GM18508 (cell line): ENCODE data around the gene C10orf95.

ENCODE experiments used
- ATAC-seq: cut with Tn5 transposase; IDR thresholded peaks from one replicate; pipeline ENCODE4 v1.9.1; 2021; ENCODE audit warnings: moderate number of reproducible peaks; ENCODE audit not compliant: insufficient read depth, unreplicated experiment

Gene C10orf95

DNA sequence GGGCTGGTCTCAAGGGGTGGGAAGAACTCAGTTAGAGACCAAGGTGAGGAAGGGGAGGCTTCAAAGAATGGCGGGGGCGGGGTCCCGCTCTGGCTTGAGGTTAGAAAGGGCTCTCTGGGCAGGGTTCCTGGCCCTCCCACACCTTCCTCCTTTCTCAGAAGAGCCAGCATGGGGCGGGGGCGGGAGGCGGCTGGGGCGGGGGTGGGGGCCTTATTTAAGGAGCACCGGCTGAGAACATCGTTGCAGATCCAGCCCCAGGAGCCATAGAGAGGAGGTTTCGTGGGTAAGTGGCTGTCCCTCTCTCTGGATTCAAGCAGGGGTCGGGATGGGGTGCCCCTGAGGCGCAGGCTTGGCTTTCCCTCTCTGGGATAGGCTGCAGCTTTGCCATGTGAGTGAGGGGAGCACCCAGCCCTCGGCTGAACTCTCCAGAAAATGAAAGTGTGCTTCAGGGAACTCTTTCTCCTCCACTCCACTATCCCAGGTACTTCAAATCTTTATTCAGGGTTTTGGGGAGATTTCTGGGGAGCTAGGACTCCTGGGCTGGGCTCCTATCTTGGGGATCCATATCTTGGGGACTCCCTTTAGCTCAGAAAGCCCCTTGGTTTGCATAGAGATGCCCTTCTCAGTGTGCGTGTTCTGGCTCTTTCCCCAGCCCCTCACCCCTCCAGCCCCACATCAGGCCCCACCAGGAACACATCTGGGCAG lies 15.7 kb downstream of the C10orf95 start:
- ATAC-seq = no peak

DNA sequence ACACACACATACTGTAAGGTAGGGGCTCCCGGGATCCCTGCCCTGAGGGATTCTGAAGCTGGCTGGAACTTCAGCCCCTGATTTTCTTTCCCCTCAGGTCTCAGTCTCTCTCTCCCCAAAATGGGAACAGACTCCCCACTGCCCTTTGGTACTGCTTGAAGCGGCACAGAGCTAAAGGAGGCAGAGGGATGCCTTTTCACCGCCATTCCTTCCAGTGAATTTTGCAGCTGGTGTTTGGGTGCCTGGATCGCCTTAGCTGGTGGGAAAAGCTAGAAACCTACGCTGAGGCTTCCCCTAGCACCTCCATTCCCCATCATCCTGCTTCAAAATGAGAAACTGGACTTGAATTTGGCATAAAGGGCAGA lies 16.2 kb downstream of the C10orf95 start:
- no peak for ATAC-seq

DNA sequence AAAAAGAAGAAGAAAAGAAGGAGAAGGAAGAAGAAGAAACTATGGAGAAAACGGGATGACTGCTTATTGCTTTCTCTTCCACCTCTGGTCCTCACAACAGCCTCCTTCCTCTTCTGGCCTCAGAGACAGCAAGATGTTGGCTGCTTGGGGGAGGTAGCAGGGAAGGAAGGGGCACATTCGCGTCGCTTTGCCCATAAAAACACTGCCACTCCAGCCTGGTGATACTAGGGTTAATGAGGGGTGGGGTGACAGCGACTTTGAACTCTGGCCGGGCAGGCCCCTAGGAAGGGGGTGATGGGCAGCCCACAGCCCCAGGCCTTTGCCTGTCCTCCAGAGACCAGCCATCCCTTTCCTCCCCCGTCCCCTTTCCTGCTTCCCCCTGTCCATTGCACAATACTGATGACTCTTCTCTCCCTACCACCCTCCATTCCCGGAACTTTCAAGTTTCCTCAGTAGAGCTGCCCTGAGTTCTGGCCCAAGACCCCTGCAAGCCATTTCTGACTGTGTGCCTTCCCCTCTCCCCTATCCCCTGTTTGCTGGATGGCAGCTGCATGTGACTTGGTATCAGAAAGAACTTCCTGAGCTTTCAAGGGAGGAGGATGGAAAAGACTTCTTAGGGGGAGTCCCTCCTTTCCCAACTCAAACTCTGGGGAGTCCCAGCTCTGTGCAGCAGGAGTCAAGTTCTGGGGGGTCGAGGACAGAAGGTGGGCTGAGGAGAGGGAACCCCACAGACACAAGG lies 16.8 kb downstream of the C10orf95 start:
- ATAC-seq = no peak

DNA sequence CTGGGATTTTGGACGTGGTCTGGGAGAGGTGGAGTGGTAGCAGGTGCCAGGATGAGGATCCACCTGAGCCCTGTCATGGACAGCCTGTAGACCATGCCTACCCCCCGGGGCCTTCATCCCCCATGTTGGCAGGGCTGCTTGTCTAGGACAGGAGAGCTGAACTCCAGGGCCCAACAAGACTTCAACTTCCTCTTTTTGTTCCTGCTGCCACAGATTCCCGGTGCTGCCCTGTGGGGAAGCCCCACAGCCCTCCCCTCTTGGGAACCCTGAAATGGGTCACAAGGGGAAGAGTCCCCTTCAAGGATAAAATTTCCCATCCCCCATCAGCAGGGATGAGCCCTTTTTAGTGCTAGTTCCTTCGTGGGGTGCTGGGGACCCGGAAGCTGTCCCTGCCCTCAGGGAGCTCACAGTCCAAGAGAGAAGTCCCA lies 17.7 kb downstream of the C10orf95 start:
- no peak for ATAC-seq

DNA sequence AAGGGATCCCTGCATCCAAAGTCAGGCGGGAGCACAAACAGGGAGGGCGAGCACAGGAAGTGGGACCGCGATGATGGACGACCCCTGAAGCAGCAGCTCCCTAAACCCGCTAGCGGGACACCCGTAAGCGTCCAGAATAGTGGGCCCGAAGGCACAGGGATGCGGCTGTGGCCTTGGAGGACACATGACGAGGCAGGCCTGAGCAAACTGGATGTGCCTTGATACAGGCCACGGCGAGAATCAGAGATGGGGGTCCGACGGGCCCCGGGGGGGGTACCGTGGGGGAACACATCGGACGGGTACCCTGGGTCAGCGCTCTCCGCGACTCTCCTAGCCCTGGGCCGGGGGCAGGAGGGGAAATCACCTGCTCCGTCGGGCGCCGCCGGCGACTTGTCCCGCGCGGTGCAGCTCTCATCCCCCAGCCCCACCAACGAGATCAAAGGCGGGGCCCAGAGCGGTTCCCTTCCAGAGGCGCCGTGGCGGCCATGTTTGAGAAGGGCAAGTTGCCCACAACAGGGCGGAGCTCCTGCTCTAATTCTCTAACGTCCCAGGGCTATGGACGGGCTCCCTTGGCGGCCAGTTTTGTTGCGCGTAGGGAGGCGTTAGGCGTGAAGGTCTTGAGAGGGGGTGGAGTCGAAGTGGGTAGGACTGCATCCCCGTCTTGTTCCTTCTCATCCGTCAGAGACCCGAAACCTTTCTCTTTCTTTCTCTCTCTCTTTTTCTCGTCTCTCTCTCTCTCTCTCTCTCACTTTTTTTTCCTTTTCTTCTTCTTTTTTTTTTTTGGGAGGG lies 19.0 kb downstream of the C10orf95 start, which contains the start of gene CUEDC2:
TSS of gene CUEDC2 (minus strand) at position 413 of the 789 bp plus-strand sequence. CDS start 7,386 bp downstream, outside the sequence.
- peak; percentile 86 for ATAC-seq

DNA sequence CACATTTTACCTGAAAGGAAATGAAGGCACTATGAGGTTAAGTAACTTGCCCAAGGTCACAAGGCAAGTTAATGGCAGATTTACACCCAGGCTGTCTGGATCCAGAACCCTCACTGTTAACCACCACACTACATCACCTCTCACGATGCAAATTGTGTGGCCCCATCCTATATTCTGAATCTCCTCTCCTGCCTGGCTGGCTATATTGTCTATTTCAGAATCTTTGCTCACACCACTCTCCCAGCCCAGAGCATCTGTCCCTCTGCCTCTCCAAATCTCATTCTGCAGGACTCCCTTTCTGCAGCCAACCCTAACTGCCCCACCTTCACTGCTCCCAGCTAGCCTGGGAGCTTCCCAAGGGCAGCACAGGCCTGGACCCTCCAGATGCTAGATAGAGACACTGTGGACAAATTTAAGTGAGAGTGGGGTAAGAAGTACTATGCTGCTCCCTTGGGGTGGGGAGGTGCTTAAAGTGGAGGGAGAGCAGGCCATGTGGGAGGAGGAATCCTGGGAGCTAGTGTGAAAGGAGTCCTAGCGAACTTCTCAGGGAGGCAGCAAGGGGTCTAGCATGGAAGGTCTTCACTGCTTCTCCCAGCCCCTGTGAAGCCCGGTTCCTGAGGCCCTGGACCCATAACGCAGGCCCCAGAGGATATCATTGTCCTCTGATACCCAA lies 19.8 kb downstream of the C10orf95 start:
- no peak for ATAC-seq

DNA sequence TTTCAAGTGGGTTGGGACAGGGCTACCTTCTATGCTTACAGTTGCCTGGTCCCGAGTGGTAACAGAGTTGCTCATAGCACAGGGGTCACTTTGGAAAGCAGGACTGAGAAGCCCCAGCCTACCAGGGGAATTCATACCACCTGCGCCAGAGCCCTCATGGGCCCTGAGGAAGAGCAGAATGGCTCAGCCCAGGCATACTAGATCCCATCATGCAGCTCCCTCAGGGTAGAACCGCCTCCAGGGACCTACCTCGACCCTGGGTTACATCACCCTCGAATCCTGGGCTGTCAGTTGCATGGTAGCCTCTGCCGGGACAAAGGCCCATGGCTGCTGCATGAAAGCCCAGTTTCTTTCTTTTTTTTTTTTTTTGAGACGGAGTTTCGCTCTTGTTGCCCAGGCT lies 21.9 kb downstream of the C10orf95 start:
- no peak for ATAC-seq

DNA sequence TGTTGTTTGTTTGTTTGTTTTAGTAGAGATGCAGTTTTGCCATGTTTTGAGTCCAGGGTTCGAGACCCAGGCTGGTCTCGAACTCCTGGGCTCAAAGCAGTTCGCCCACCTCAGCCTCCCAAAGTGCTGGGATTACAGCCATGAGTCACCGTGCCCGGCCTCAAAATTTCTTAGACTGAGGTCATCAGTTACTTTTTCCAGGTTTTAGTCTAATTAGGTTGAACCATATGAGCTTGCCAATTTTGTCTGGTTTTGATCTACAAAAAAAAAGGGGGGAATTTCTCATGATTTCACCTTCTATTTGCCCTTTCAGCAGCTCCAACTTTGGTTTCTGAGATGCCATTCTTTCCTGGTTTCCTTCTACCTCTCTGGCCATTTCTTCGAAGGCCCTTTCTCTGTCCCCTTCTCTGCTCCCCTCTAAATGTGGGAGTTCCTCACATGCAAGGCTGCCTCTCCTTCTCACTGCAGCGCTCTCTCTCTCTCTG lies 24.5 kb downstream of the C10orf95 start:
- ATAC-seq = no peak

DNA sequence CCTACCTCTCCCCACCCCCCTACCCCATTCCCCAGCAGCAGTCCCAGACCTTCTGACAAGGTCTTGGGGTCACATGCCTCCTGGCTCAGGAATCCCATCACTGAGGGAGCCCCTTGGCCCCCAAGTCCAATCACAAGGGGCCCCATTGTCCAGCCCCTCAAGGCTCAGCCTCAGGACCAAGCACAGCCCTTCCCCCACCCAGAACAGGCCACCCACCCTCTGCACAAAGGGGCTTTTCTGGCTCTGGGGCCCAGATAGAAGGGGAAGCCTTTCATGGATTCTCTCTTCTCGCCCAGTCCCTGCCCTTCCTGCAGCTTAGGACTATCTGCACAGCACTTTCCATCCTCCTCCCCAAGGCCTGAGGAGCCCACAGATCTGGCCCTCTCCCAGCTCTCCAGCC lies 25.9 kb downstream of the C10orf95 start:
- ATAC-seq = no peak

DNA sequence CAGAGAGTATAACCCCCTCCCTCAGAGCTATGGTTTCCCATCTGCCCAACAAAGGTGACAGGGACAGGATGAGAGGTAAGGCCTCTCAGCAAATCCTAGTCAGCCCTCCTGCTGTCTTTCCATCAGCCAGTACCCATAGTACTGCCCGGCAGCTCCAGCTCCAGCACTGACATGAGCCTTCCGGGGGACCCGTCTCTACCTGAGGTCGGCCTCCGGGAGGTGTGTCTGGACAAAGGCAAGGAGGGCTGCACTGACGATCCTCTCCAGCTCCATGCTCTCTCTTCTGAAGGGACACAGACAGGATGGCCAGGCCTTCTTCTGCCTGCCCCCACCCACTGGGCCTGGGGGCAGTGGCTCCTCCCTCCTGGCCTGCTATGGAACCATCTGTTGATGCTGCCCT lies 26.4 kb downstream of the C10orf95 start:
- no peak for ATAC-seq

DNA sequence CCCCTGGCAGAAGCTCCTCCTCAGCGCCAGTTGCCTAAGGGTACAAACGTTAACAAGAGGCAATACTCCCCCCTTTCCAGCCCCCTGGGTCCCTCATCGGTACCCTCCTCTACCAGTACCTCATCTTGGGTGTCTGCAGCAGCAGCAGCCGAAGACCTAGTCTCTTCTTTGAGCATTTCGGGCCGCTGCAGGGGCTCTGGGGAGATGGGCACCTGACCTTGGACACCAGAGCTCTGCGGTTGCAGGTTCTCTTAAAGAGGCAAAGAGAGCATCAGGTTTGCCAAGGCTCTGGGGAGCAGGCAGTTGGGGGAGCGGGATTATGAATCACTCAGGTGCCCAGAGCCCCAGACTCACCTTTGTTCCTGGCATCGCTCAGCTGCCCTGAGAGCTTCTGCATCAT lies 27.2 kb downstream of the C10orf95 start:
- no peak for ATAC-seq

DNA sequence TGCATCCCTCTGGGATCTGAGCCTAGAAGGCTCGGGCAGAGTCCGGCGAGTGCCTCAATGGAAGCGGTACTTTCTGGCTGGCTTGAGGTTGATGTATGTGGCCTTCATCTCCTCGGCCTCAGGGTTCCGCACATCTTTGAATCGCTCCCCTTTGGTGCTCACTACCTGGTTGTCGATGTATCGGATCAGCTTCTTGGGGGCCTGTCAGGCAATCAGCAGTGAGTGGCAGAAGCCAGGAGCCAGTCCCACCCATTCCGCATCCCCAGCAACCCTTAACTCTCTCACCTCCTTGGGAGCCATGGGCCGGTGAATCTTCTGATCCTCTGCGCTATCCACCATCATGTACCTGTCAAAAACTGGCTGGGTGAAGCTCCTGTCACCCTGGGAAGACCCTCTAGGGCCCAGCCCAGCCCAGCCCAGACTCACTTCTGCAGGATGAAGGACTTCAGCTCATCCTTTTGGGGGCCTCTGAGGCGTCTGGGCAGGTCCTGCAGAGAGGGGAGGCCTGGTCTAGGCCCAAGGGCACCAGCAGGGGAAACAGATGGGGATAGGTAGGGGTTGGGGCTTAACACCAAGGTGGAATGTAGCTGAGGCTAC lies 27.9 kb downstream of the C10orf95 start:
- ATAC-seq = no peak

DNA sequence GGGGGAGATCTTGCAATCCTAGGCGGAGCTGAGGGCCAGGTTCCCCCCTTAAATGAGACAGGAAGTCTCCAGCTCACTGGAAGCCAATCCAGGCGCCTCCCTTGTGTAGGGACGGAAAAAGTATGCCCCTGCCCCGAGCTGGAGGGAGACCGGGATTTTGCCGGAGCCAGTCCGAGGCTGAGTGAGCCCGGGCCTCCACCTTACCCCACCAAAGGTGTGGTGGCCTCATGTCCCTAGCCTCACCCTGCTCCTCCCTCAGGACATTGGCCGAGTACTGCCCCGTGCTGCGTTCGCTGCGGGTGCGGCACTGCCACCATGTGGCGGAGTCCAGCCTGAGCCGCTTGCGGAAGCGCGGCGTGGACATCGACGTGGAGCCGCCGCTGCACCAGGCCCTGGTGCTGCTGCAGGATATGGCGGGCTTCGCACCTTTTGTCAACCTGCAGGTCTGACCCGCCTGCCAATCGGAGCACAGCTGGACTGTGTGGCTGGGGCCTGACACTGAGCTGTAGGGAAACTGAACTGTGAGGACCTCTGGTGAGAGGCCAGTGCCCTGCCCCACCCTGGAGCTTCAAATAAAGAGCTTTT lies 28.7 kb downstream of the C10orf95 start:
- ATAC-seq = no peak

DNA sequence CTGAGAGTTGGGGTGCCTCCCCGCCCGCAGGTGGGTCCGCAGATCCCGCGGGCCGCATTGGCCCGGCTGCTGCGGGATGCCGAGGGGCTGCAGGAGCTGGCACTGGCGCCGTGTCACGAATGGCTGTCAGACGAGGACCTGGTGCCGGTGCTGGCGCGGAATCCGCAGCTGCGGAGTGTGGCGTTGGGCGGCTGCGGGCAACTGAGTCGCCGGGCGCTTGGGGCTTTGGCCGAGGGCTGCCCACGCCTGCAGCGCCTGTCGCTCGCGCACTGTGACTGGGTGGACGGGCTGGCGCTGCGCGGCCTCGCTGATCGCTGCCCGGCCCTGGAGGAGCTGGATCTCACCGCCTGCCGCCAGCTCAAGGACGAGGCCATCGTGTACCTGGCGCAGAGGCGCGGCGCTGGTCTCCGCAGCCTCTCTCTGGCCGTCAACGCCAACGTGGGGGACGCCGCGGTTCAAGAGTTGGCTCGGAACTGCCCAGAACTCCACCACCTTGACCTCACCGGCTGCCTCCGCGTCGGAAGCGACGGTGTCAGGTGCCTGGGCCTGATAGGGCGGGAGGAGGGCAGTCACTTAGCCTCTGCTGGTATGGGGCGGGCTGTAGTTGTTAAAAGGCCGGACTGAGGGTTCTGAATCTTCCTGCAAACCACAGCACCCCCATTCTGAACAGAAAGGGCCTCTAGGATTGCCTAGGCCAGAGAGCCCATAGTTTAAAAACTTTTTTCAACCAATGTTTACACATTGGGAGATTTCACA lies 29.4 kb downstream of the C10orf95 start:
- ATAC-seq = no peak

DNA sequence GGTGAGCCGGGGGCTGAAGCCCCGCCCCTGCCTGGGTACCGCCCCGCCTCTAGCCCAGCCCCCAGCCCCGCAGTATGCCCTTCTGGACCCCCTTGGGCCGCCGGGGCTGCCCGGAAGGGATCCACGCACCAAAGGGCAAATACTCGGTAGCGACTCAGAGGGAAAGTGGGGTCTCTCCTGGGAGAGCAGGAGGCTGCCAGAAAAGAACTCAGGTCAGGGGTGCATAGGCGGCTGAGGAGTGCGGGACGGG lies 29.9 kb downstream of the C10orf95 start:
- ATAC-seq = no peak

DNA sequence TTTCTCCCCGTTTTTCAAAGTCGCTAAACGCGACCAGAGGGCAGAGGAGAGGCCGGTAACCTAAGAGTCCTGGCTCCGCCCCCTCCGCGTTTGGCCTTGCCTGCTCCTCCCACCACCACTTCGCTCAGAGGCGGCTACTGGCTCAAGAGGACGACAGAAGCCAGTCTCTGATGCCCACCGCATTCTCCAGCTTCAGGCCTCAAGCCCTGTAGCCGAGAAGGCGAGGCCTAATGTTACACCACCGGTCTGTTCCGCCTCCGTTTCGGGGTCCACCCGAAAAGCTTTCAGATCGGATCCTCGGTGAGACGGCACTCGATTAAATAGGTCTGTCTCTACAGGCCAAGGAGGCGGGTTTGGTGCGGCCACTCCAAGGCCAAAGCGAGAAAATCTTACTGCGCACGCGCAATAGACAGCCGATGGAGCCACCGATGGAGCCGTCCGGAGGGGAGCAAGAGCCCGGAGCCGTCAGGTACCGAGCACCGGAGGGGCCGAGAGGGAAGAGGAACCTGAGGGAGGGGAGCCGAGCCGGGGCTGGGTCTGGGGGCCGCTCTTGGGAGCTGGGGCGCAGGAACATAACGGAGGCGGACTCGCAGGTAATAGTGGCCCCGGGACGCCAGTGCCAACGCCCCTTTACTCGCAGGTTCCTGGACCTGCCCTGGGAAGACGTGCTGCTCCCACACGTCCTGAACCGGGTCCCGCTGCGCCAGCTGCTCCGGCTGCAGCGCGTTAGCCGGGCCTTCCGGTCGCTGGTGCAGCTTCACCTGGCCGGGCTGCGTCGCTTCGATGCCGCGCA lies 30.4 kb downstream of the C10orf95 start, which contains the start of gene FBXL15:
TSS of gene FBXL15 (plus strand) at position 123 of the 793 bp plus-strand sequence. CDS start at position 417, 294 bp downstream.
- ATAC-seq = peak; percentile 42

DNA sequence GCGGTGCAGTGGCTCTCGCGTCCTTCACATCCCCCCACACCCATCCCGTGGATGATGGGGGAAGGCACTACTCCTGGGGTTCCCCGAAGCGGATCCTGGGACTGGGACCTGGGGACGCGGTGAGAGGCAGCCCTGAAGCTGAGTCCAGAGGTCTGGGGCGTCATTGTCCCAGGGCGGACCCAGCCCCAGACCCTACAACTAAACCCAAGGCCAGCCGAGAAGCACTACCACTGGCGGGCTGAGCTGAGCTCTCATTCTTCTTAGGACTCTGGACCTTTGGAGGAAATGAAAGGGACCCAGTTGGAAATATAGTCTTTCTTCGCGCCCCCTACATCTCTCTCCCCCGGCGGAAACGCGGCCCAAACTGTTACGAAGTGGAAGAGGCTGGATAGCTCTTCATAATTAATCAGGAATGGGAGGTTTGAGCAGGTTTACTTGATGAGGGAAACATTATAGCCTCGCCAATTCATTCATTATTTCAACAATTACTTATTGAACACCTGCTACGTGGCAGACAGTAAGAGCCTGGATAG lies 31.1 kb downstream of the C10orf95 start:
- ATAC-seq = no peak
